Lung (tissue), 12 donors: ENCODE measurements around the gene USP4. TPM values are rescaled to one million over a fixed set of nuclear protein-coding genes. Genes with fewer than 3 reads are reported as not detected.

ENCODE experiments used
- ATAC-seq: fragments of 200-7000 bp; cut with Tn5 transposase; one replicate; pipeline ENCODE4 v1.9.1; 2020; ENCODE audit warnings: moderate number of reproducible peaks; ENCODE audit not compliant: insufficient read depth, low FRiP score
- DNase-seq, 3 donors: peaks; one replicate each; pipeline ENCODE4 v3.0.0-alpha.2; 2013 to 2017
- H3K27ac ChIP-seq, 2 donors: one replicate each; pipeline ENCODE4 v1.5.1; 2013; ENCODE audit warnings: mild to moderate bottlenecking in 2 of 2, moderate library complexity in 2 of 2, control low read depth in 1 of 2, inconsistent platforms in 1 of 2, low read depth in 1 of 2, low read length in 1 of 2
- H3K27me3 ChIP-seq, 3 donors: one replicate each; pipeline ENCODE4 v1.5.1; 2013; ENCODE audit warnings: low read length in 2 of 3; ENCODE audit not compliant: control insufficient read depth in 3 of 3, insufficient read depth in 3 of 3
- H3K36me3 ChIP-seq, 4 donors: one replicate each; pipeline ENCODE4 v1.5.1; 2013; ENCODE audit warnings: low read length in 4 of 4, mild to moderate bottlenecking in 1 of 4, moderate library complexity in 1 of 4; ENCODE audit not compliant: control insufficient read depth in 4 of 4, insufficient read depth in 4 of 4
- H3K4me1 ChIP-seq, 5 donors: one replicate each; pipeline ENCODE4 v1.5.1; 2013; ENCODE audit warnings: low read length in 5 of 5, mild to moderate bottlenecking in 2 of 5, moderate library complexity in 1 of 5; ENCODE audit not compliant: control insufficient read depth in 5 of 5, insufficient read depth in 5 of 5
- H3K4me3 ChIP-seq: one replicate; pipeline ENCODE4 v1.5.1; 2013; ENCODE audit warnings: mild to moderate bottlenecking, control low read depth, moderate library complexity
- H3K9ac ChIP-seq, 2 donors: one replicate each; pipeline ENCODE4 v1.5.1; 2013; ENCODE audit warnings: low read length in 2 of 2, control low read depth in 1 of 2; ENCODE audit not compliant: insufficient read depth in 1 of 2
- H3K9me3 ChIP-seq, 4 donors: one replicate each; pipeline ENCODE4 v1.5.1; 2013; ENCODE audit warnings: low read length in 3 of 4, mild to moderate bottlenecking in 1 of 4, moderate library complexity in 1 of 4; ENCODE audit not compliant: control insufficient read depth in 4 of 4, insufficient read depth in 3 of 4
- CTCF ChIP-seq: IDR thresholded peaks from 2 replicates; pipeline ENCODE4 v1.5.1; 2012; ENCODE audit warnings: mild to moderate bottlenecking; ENCODE audit errors: control extremely low read depth, extremely low read depth
- WGBS, 2 donors: extraction: QIAGEN DNeasy Blood & Tissue Kit; methylation state at CpG; one replicate each; pipeline ENCODE4 v1.1.7; 2013; 5-methylcytosine and 5-hydroxymethylcytosine counted together
- polyA plus RNA-seq, 2 donors: library from polyadenylated mRNA; stranded (reverse); fragments of 200-250 nt; gene quantifications; one replicate each; pipeline ENCODE4 v1.2.1, GENCODE V29; 2013
- total RNA-seq, 2 donors: library from RNA; depleted of rRNA in 1 of 2; stranded (reverse); fragments of >200 nt in 1 of 2; gene quantifications; one replicate each; pipeline ENCODE4 v1.2.1, GENCODE V29; 2014 to 2021
- donor health status: control.
- donor health status: control.
- donor health status: Bipolar disorder and iron deficiency.
- donor health status: healthy.
- donor health status: DM: yes; HTN: yes; CAD: no.

Gene USP4
- total and polyA plus RNA-seq, 4 donors: 39.4 to 72.4 (median 54.7) TPM

DNA sequence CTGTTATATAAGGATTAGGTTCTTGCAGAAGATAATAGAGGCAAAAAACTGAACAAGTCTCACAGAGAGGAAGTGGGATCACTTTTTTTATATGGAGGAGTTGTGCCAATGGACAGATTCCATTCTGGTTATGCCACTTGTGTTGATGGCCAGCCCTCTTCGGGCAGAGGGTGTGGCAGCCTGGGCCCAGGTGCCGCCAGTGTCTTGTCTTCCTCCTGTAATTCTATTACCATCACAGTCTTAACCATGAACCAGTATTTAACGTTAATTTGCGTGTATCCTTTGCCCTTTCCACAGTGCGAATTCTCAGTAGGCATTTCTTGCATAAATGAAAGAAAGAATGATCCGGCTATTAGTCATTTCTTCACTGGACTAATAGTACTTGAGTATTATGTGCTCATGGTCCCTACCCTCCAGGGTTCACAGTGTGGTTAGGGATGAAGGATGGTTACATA, 7.0 kb upstream of the USP4 start:
- Histone ChIP-seq H3K4me1 (peaks cover 0 to 15% (median 0%) of the 10 kb centered on the region in 5 donors), H3K9ac (no peak overlapping the region), H3K27me3 (no peaks in the 10 kb centered on the region), H3K4me3 (no peak overlapping the region), H3K9me3 (no peaks in the 10 kb centered on the region), H3K27ac (peak overlapping the region in 1 of 2 donors; percentile 79), H3K36me3 (no peaks in the 10 kb centered on the region)
- DNase-seq (no peak), ATAC-seq (no peak)
- WGBS, 2 donors: 64 to 74% methylated on average over 6 of the region's 6 CpGs
- no peak for TF ChIP-seq CTCF

DNA sequence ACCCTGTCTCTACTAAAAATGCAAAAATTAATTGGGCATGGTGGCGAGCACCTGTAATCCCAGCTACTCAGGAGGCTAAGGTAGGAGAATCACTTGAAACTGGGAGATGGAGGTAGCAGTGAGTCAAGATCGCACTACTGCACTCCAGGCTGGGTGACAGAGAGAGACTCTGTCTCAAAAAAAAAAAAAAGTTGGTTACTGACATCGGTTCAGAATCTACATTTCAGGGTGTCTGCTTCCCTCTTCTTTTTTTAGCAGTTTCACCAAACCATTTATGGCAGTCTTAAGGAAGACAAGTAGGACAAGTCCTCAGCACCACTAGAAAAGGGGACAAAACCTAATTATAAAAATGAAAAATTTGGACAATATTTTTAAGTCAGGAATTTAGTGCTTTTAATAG, 3.3 kb upstream of the USP4 start:
- peaks cover 3 to 19% (median 8%) of the 10 kb centered on the region in 5 donors for H3K4me1 ChIP-seq

GRCh38 chr3:49341996-49342395, 2.1 kb upstream of the USP4 start:
- Histone ChIP-seq H3K36me3 (peaks cover 0 to 2% (median under 1%) of the 10 kb centered on the region in 4 donors), H3K4me1 (peaks cover 3 to 16% (median 8%) of the 10 kb centered on the region in 5 donors), H3K27ac (peak overlapping the region in 1 of 2 donors; percentile 90), H3K4me3 (no peak overlapping the region), H3K9me3 (no peaks in the 10 kb centered on the region), H3K9ac (no peak overlapping the region), H3K27me3 (no peaks in the 10 kb centered on the region)
- WGBS, 2 donors: 82 to 87% methylated on average over 6 of the region's 6 CpGs
- no peak for ATAC-seq
- DNase-seq: no peak
- TF ChIP-seq CTCF: no peak

More for the DNA sequence above, 3.3 kb upstream of the USP4 start:
- Histone ChIP-seq H3K36me3 (no peaks in the 10 kb centered on the region), H3K27ac (no peak overlapping the region), H3K9ac (no peak overlapping the region), H3K27me3 (no peaks in the 10 kb centered on the region), H3K9me3 (no peaks in the 10 kb centered on the region), H3K4me3 (no peak overlapping the region)
- 60 to 78% methylated on average over 3 of the region's 3 CpGs for WGBS, 2 donors
- ATAC-seq: no peak
- no peak for DNase-seq
- no peak for TF ChIP-seq CTCF

- peak overlapping the region; percentile 96 to 100 for H3K27ac ChIP-seq
- WGBS, 2 donors: 1 to 2% methylated on average over 17 of the region's 17 CpGs
- H3K27me3 ChIP-seq: no peaks in the 10 kb centered on the region
- H3K9me3 ChIP-seq: no peaks in the 10 kb centered on the region
- H3K4me3 ChIP-seq: peak overlapping the region; percentile 89
- DNase-seq: no peak
- peaks cover 3 to 12% (median 8%) of the 10 kb centered on the region in 5 donors for H3K4me1 ChIP-seq
- ATAC-seq: peak; percentile 2
- H3K9ac ChIP-seq: peak overlapping the region; percentile 76 to 90
- no peak for TF ChIP-seq CTCF
- peaks cover 3 to 10% (median 6%) of the 10 kb centered on the region in 4 donors for H3K36me3 ChIP-seq
These were observed 292 bp downstream of the USP4 start for GRCh38 chr3:49339581-49339940.
